Psoas muscle (tissue), 8 donors: Measurements from ENCODE around the gene HMBS. TPM values are rescaled to one million over a fixed set of nuclear protein-coding genes. Genes with fewer than 3 reads are reported as not detected.
"Not testable (repeated sequence)": the region's sequence is repeated elsewhere in the genome, so short reads cannot be mapped to it uniquely, and the experiment has no call there.

Source experiments
- ATAC-seq, 4 donors: fragments of 200-7000 bp; cut with Tn5 transposase; one replicate each; pipeline ENCODE4 v1.9.1; 2020; ENCODE audit warnings: moderate library complexity in 3 of 4, mild to moderate bottlenecking in 2 of 4
- DNase-seq, 2 donors: peaks; one replicate each; pipeline ENCODE4 v3.0.0-alpha.2; 2020
- H3K27ac ChIP-seq: fragments of 200-600 bp; one replicate; pipeline ENCODE4 v1.8.0; 2022
- H3K27me3 ChIP-seq, 3 donors: fragments of 200-600 bp in 1 of 3; one replicate each; pipeline versions ENCODE4 v1.6.1 to v1.8.0; 2013 to 2022; ENCODE audit warnings: low read length in 2 of 3, mild to moderate bottlenecking in 2 of 3, moderate library complexity in 1 of 3; ENCODE audit not compliant: insufficient read depth in 3 of 3
- H3K36me3 ChIP-seq, 2 donors: fragments of 200-600 bp in 1 of 2; one replicate each; pipeline versions ENCODE4 v1.6.1 to v1.8.0; 2013 to 2022; ENCODE audit warnings: low read depth in 1 of 2, mild to moderate bottlenecking in 1 of 2, moderate library complexity in 1 of 2; ENCODE audit not compliant: insufficient read depth in 1 of 2
- H3K4me1 ChIP-seq: fragments of 200-600 bp; one replicate; pipeline ENCODE4 v1.8.0; 2022
- H3K4me3 ChIP-seq: fragments of 200-600 bp; one replicate; pipeline ENCODE4 v1.8.0; 2022; ENCODE audit warnings: mild to moderate bottlenecking
- H3K9me3 ChIP-seq: fragments of 200-600 bp; one replicate; pipeline ENCODE4 v1.8.0; 2022
- CTCF ChIP-seq: fragments of 200-600 bp; IDR thresholded peaks from one replicate; pipeline ENCODE4 v1.8.0; 2022; ENCODE audit warnings: antibody characterized with exemption
- WGBS, 3 donors: extraction: QIAGEN DNeasy Blood & Tissue Kit; methylation state at CpG; one replicate each; pipeline versions ENCODE4 v1.1.6 to v1.1.7; 2013; 5-methylcytosine and 5-hydroxymethylcytosine counted together
- intact Hi-C, 2 donors: fragments of 100-400 bp; cut with DNase I; formaldehyde crosslinking; loops; one replicate each; pipeline versions ENCODE4 v1.11.0 to v1.14.2; 2022
- polyA plus RNA-seq, 3 donors: library from polyadenylated mRNA; stranded (reverse); fragments of 200-250 nt; gene quantifications; one replicate each; pipeline ENCODE4 v1.2.3, GENCODE V29; 2013
- total RNA-seq, 4 donors: library from RNA; stranded (reverse); fragmentation: NEBNext Ultra II Directional in 2 of 4; extraction: Animal tissue kit (Norgen Biotek cat#: 25700) in 2 of 4; gene quantifications; one replicate each; pipeline versions ENCODE4 v1.2.1 to v1.2.4, GENCODE V29; 2021 to 2023
- donor health status: healthy with polysubstance abuse.
- donor health status: DM: no; HTN: no; CAD: no; lungs with moderate emphysema.
- donor health status: Bipolar disorder and iron deficiency.
- donor health status: healthy.
- donor health status: DM: yes; HTN: yes; CAD: no.
- donor health status: DM: no; HTN: no; CAD: no.
- donor health status: DM: no; HTN: no; CAD: no.
- donor health status: DM: yes; HTN: yes; CAD: no.

The HMBS gene
- total and polyA plus RNA-seq, 7 donors: 18.1 to 45.3 (median 33.3) TPM

- intact Hi-C loops: loop anchor here in 1 of 2 donors (5.0 kb wide), 1 partner anchor 95 kb away; no protein-coding TSS in a partner anchor
- no peaks in the 10 kb centered on the region for H3K9me3 ChIP-seq
- DNase-seq: peak; percentile 84 to 90
Observed at GRCh38 chr11:119101759-119102423, 17.2 kb downstream of the HMBS start, which contains the start of gene DPAGT1. Gene DPAGT1 (minus strand): TSS chr11:119101853. CDS start chr11:119101655, 198 bp downstream.

GRCh38 chr11:119103161-119103664 lies 18.5 kb downstream of the HMBS start:
- DNase-seq, ATAC-seq, H3K9me3 ChIP-seq, H3K27me3 ChIP-seq: not testable (repeated sequence)
- 79 to 80% (median 80%) methylated on average over 18 of the region's 18 CpGs for WGBS, 3 donors
- Histone ChIP-seq H3K4me1 (peaks cover 32% of the 10 kb centered on the region), H3K36me3 (peaks cover 0 to 13% of the 10 kb centered on the region in 2 donors), H3K27ac (peak overlapping the region; percentile 90), H3K4me3 (peak overlapping the region; percentile 97)
- intact Hi-C loops: loop anchor here in 1 of 2 donors (5.0 kb wide), 1 partner anchor 94 kb away; no protein-coding TSS in a partner anchor

More at GRCh38 chr11:119101759-119102423, 17.2 kb downstream of the HMBS start, which contains the start of gene DPAGT1:
- H3K27ac ChIP-seq: peak within 1 kb of the TSS; percentile 90
- peak; percentile 95 to 96 (median 96) for ATAC-seq
- peak within 1 kb of the TSS; percentile 97 for H3K4me3 ChIP-seq
- H3K36me3 ChIP-seq: peaks cover 4 to 27% of the 10 kb centered on the region in 2 donors
- H3K4me1 ChIP-seq: peaks cover 31% of the 10 kb centered on the region
- WGBS, 3 donors: 0 to 1% (median 0%) methylated on average over 32 of the region's 32 CpGs
- TF ChIP-seq CTCF: no peak
- H3K27me3 ChIP-seq: no peaks in the 10 kb centered on the region

GRCh38 chr11:119103793-119104192 lies 19.1 kb downstream of the HMBS start:
- H3K9me3 ChIP-seq: no peaks in the 10 kb centered on the region
- ATAC-seq (no peak), DNase-seq (no peak)
- H3K4me3 ChIP-seq: no peak overlapping the region
- intact Hi-C loops: loop anchor here in 1 of 2 donors (5.0 kb wide), 1 partner anchor 94 kb away; no protein-coding TSS in a partner anchor
- no peak for TF ChIP-seq CTCF
- peaks cover 38% of the 10 kb centered on the region for H3K4me1 ChIP-seq
- H3K27me3 ChIP-seq: no peaks in the 10 kb centered on the region
- WGBS, 3 donors: 53 to 59% (median 57%) methylated on average over 4 of the region's 4 CpGs
- H3K36me3 ChIP-seq: peaks cover 0 to 8% of the 10 kb centered on the region in 2 donors
- no peak overlapping the region for H3K27ac ChIP-seq

- WGBS, 3 donors: 1% methylated on average over 32 to 49 of the region's 49 CpGs
- Histone ChIP-seq H3K9me3 (no peaks in the 10 kb centered on the region), H3K27ac (peak within 1 kb of the TSS; percentile 80), H3K27me3 (no peaks in the 10 kb centered on the region), H3K4me1 (peaks cover 30% of the 10 kb centered on the region), H3K36me3 (peaks cover 0 to 16% of the 10 kb centered on the region in 2 donors), H3K4me3 (peak within 1 kb of the TSS; percentile 100)
- DNase-seq (peak; percentile 92 to 95), ATAC-seq (peak; percentile 95 to 96 (median 96))
- intact Hi-C loops: no loop called here
- TF ChIP-seq CTCF: no peak
Observed at GRCh38 chr11:119106564-119107537, 22.2 kb downstream of the HMBS start, which contains the start of gene C2CD2L. Gene C2CD2L (plus strand): TSS chr11:119107344. CDS start chr11:119107742, 398 bp downstream.
